Spinal cord (tissue), 10 donors: ENCODE results near the gene BNIPL. TPM values are rescaled to one million over a fixed set of nuclear protein-coding genes. Genes with fewer than 3 reads are reported as not detected.

Source experiments
- DNase-seq, 6 donors: peaks; one replicate each; pipeline versions ENCODE4 v3.0.0 to v3.0.0-alpha.2; 2013 to 2015; ENCODE audit warnings: low spot score in 6 of 6, low read depth in 4 of 6
- H3K27ac ChIP-seq: one replicate; pipeline ENCODE4 v1.5.1; 2013; ENCODE audit warnings: low read depth, low read length, control low read depth
- H3K27me3 ChIP-seq: one replicate; pipeline ENCODE4 v1.6.1; 2013; ENCODE audit warnings: low read length; ENCODE audit not compliant: control insufficient read depth, insufficient read depth
- H3K36me3 ChIP-seq: one replicate; pipeline ENCODE4 v1.6.1; 2013; ENCODE audit warnings: low read length; ENCODE audit not compliant: control insufficient read depth, insufficient read depth
- H3K4me1 ChIP-seq: one replicate; pipeline ENCODE4 v1.6.1; 2013; ENCODE audit warnings: low read length; ENCODE audit not compliant: control insufficient read depth, insufficient read depth
- H3K4me3 ChIP-seq: one replicate; pipeline ENCODE4 v1.5.1; 2013; ENCODE audit warnings: low read depth, low read length, control low read depth
- H3K9me3 ChIP-seq: one replicate; pipeline ENCODE4 v1.6.1; 2013; ENCODE audit warnings: low read length; ENCODE audit not compliant: control insufficient read depth, insufficient read depth
- WGBS: methylation state at CpG from one replicate; pipeline ENCODE4 v1.1.5; 2013; ENCODE audit warnings: missing lambda C conversion rate; ENCODE audit not compliant: insufficient coverage; 5-methylcytosine and 5-hydroxymethylcytosine counted together
- long read RNA-seq, 4 donors: transcript quantifications; one replicate each; lab custom pipeline, GENCODE V29; 2026
- polyA plus RNA-seq, 2 donors: library from polyadenylated mRNA; unstranded; fragments of 120-200 nt; gene quantifications; one replicate each; pipeline ENCODE4 v1.2.1, GENCODE V29; 2013; ENCODE audit not compliant: insufficient read length in 2 of 2
- total RNA-seq, 2 donors: library from RNA; depleted of rRNA in 1 of 2; stranded (reverse); fragments of 120-200 nt in 1 of 2; fragments of >200 nt in 1 of 2; gene quantifications; one replicate each; pipeline versions ENCODE4 v1.2.3 to v1.2.4, GENCODE V29; 2013 to 2014
- donor health status: healthy.

The BNIPL gene
- total RNA-seq = under 1 TPM; 0.20 to 0.83 TPM
- under 1 TPM; 0.73 to 0.93 TPM for polyA plus RNA-seq
- long read RNA-seq, donor 1 = 0 reads
- long read RNA-seq, donor 2, partial matches to known transcripts = 9 of 9 reads
- long read RNA-seq, donor 2, other reads (novel, unspliced or antisense) = 0 of 9 reads
- long read RNA-seq, donor 3 = 0 reads
- long read RNA-seq, donor 4 = 0 reads

DNA sequence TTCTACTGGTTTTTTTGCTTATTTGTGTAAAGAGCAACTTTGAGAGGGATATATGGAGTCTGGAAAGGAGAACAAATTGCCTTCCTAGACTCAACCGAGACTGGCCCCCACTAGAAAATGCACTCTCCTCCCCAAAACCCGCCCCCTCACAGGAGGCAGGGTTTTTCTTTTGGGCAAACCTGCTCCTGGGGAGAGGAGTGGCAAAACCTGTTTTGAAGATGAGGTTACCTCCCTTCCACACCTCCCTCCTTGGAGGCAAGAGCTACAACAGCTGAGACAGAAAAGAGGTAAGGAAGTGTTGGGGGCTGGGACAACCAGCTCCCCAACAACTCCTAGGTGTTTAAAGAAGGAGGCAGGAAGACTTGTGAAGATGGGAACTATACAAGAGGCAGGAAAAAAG, at the start of gene BNIPL:
Gene BNIPL (plus strand): TSS at position 231 of the 400 bp plus-strand sequence. CDS start 140 bp downstream, at position 371.
- no CpG with 5 or more reads among the region's 2 CpGs for WGBS

DNA sequence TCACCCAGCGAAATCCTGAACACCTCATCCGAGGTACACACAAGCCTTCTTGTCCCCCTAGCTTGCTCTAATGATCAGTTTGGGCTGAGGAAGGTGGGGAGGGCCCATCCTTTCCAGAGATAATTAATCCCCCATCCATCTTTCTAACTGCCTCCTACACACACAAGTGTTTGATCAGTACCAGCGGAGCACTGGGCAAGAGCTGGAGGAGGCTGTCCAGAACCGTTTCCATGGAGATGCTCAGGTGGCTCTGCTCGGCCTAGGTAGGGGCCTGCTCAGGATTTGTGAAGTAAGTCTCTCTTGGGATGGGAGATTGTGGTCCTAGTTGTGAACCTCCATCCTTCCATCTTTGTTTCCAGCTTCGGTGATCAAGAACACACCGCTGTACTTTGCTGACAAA, 48.5 kb upstream of the BNIPL start:
- Histone ChIP-seq H3K27me3 (no peaks in the 10 kb centered on the region), H3K4me1 (no peaks in the 10 kb centered on the region), H3K4me3 (no peak overlapping the region), H3K36me3 (no peaks in the 10 kb centered on the region), H3K9me3 (no peaks in the 10 kb centered on the region), H3K27ac (no peak overlapping the region)
- WGBS = no CpG with 5 or more reads among the region's 7 CpGs
- DNase-seq = peak in 1 of 6 donors; percentile 4

More for the DNA sequence above, at the start of gene BNIPL:
- H3K36me3 ChIP-seq = peaks cover 28% of the 10 kb centered on the region
- no peaks in the 10 kb centered on the region for H3K27me3 ChIP-seq
- H3K4me3 ChIP-seq = no peak within 1 kb of the TSS
- no peak for DNase-seq
- H3K27ac ChIP-seq = no peak within 1 kb of the TSS
- H3K4me1 ChIP-seq = no peaks in the 10 kb centered on the region
- H3K9me3 ChIP-seq = no peaks in the 10 kb centered on the region

DNA sequence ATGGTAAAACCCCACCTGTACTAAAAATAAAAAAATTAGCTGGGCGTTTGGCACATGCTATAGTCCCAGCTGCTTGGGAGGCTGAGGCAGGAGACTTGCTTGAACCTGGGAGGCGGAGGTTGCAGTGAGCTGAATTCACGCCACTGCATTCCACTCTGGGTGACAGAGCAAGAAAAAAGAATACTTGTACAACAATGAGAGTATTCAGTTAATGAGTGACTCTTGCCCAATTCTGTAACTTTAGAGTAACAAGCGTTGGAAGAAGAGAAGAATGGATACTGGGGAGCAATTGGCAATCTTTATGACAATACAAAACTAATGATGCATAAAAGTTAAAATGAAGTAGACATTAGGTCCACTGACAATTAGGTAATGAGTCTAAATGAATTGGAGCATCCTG, 43.8 kb upstream of the BNIPL start:
- no peaks in the 10 kb centered on the region for H3K9me3 ChIP-seq
- H3K4me3 ChIP-seq = no peak overlapping the region
- H3K4me1 ChIP-seq = no peaks in the 10 kb centered on the region
- no peak overlapping the region for H3K27ac ChIP-seq
- H3K36me3 ChIP-seq = peaks cover 12% of the 10 kb centered on the region
- no peak for DNase-seq
- H3K27me3 ChIP-seq = no peaks in the 10 kb centered on the region
- 60% methylated on average over 2 of the region's 4 CpGs for WGBS

DNA sequence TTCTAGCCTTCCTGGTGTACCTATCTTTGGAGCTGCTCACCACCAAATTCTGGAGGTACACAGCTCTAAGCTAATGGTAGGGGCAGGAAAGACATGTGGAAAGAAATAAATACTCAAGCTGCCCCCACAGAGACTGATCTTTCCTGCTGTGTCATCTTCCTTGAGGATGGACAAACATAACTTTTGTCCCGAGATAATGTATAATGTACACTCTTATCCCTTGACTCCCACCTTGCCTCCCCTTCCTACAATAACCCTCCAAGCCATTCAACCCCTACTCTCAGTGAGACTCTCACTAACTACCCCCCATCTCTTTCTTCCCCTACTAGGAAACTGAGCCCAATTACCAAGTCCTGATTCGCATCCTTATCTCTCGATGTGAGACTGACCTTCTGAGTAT, 42.1 kb upstream of the BNIPL start:
- Histone ChIP-seq H3K27ac (no peak overlapping the region), H3K4me1 (peaks cover 3% of the 10 kb centered on the region), H3K9me3 (no peaks in the 10 kb centered on the region), H3K4me3 (no peak overlapping the region), H3K36me3 (peaks cover 25% of the 10 kb centered on the region), H3K27me3 (no peaks in the 10 kb centered on the region)
- WGBS = 90% methylated on average over 2 of the region's 3 CpGs
- no peak for DNase-seq

GRCh38 chr1:150995460-150995859, 40.9 kb upstream of the BNIPL start:
- Histone ChIP-seq H3K27me3 (no peaks in the 10 kb centered on the region), H3K27ac (no peak overlapping the region), H3K36me3 (peaks cover 27% of the 10 kb centered on the region), H3K4me1 (peaks cover 4% of the 10 kb centered on the region), H3K4me3 (no peak overlapping the region), H3K9me3 (no peaks in the 10 kb centered on the region)
- no peak for DNase-seq
- no CpG with 5 or more reads among the region's 4 CpGs for WGBS

- 26% methylated on average over 8 of the region's 9 CpGs for WGBS
- no peak overlapping the region for H3K4me3 ChIP-seq
- no peaks in the 10 kb centered on the region for H3K9me3 ChIP-seq
- no peaks in the 10 kb centered on the region for H3K27me3 ChIP-seq
- H3K4me1 ChIP-seq = peaks cover 4% of the 10 kb centered on the region
- H3K36me3 ChIP-seq = peaks cover 31% of the 10 kb centered on the region
- no peak overlapping the region for H3K27ac ChIP-seq
- peak in 2 of 6 donors; percentile 63 to 84 for DNase-seq
These were observed 40.5 kb upstream of the BNIPL start for GRCh38 chr1:150995896-150996295.

- Histone ChIP-seq H3K36me3 (peaks cover 41% of the 10 kb centered on the region), H3K27me3 (no peaks in the 10 kb centered on the region), H3K9me3 (no peaks in the 10 kb centered on the region), H3K4me3 (no peak overlapping the region), H3K27ac (no peak overlapping the region), H3K4me1 (peaks cover 7% of the 10 kb centered on the region)
- no peak for DNase-seq
- 92% methylated on average over 19 of the region's 20 CpGs for WGBS
These were observed 39.1 kb upstream of the BNIPL start for GRCh38 chr1:150997126-150997872.

- Histone ChIP-seq H3K27ac (no peak overlapping the region), H3K27me3 (no peaks in the 10 kb centered on the region), H3K36me3 (peaks cover 42% of the 10 kb centered on the region), H3K9me3 (no peaks in the 10 kb centered on the region), H3K4me3 (no peak overlapping the region), H3K4me1 (peaks cover 9% of the 10 kb centered on the region)
- no peak for DNase-seq
- 94% methylated on average over 4 of the region's 5 CpGs for WGBS
These were observed 38.4 kb upstream of the BNIPL start for GRCh38 chr1:150997949-150998348.

- 79% methylated on average over 16 of the region's 17 CpGs for WGBS
- no peak overlapping the region for H3K4me3 ChIP-seq
- no peak for DNase-seq
- no peak overlapping the region for H3K27ac ChIP-seq
- H3K4me1 ChIP-seq = peaks cover 18% of the 10 kb centered on the region
- H3K36me3 ChIP-seq = peaks cover 42% of the 10 kb centered on the region
- H3K9me3 ChIP-seq = no peaks in the 10 kb centered on the region
- H3K27me3 ChIP-seq = no peaks in the 10 kb centered on the region
These were observed 37.2 kb upstream of the BNIPL start for GRCh38 chr1:150999051-150999674.
